HepG2 (cell line): Measurements from ENCODE around the gene PATL2. TPM values are rescaled to one million over a fixed set of nuclear protein-coding genes. Genes with fewer than 3 reads are reported as not detected.
A peak's percentile ranks its signal among the peaks of the same experiment; 100 is the strongest.

ENCODE experiments used
- ASH2L ChIP-seq: fragments of 300-600, 200-600 bp; sonication (generic); IDR thresholded peaks from 2 replicates; pipeline ENCODE4 v1.7.0; 2017; ENCODE audit warnings: low read depth, mild to moderate bottlenecking, moderate library complexity, mixed read lengths, low read length; ENCODE audit not compliant: insufficient read length
- GTF2F1 ChIP-seq: fragments of 150-350 bp; IDR thresholded peaks from 2 replicates; pipeline ENCODE4 v1.6.1; 2014; ENCODE audit warnings: low read length
- HIVEP1 ChIP-seq: sonication (generic); formaldehyde crosslinking; IDR thresholded peaks from 2 replicates; pipeline ENCODE4 v1.4.0; 2020; ENCODE audit warnings: mild to moderate bottlenecking, missing genetic modification reagents
- KDM6A ChIP-seq: IDR thresholded peaks from 2 replicates; pipeline ENCODE4 v1.6.1; 2016; ENCODE audit warnings: low read depth
- PHF8 ChIP-seq: sonication (generic); formaldehyde crosslinking; IDR thresholded peaks from 2 replicates; pipeline ENCODE4 v1.5.0; 2020; ENCODE audit warnings: missing genetic modification reagents
- PLRG1 ChIP-seq: fragments of 450-650 bp; conservative IDR thresholded peaks from 2 replicates; pipeline ENCODE4 v1.6.1; 2016
- SALL2 ChIP-seq: sonication (generic); formaldehyde crosslinking; IDR thresholded peaks from 2 replicates; pipeline ENCODE4 v1.8.1; 2023; ENCODE audit warnings: mild to moderate bottlenecking, missing genetic modification reagents, inconsistent platforms
- SNAPC2 ChIP-seq: sonication (generic); formaldehyde crosslinking; IDR thresholded peaks from 2 replicates; pipeline ENCODE4 v1.8.1; 2022; ENCODE audit warnings: mild to moderate bottlenecking, missing genetic modification reagents
- ZFYVE20 ChIP-seq: sonication (generic); formaldehyde crosslinking; IDR thresholded peaks from 2 replicates; pipeline ENCODE4 v1.8.0; 2023; ENCODE audit warnings: low read depth, mild to moderate bottlenecking, moderate library complexity, missing genetic modification reagents, borderline replicate concordance
- ZNF724P ChIP-seq: sonication (generic); formaldehyde crosslinking; IDR thresholded peaks from 2 replicates; pipeline ENCODE4 v1.8.0; 2022; ENCODE audit warnings: missing genetic modification reagents, borderline replicate concordance
- ZNF737 ChIP-seq: sonication (generic); formaldehyde crosslinking; IDR thresholded peaks from 2 replicates; pipeline ENCODE4 v1.5.0; 2020; ENCODE audit warnings: missing genetic modification reagents, mild to moderate bottlenecking, borderline replicate concordance
- ZNF776 ChIP-seq: sonication (generic); formaldehyde crosslinking; IDR thresholded peaks from 2 replicates; pipeline ENCODE4 v1.4.0; 2020; ENCODE audit warnings: mild to moderate bottlenecking, missing genetic modification reagents
- polyA plus RNA-seq, 8 experiments: library from polyadenylated mRNA; depleted of rRNA in 3 of 8; stranded (reverse) in 7 of 8; unstranded in 1 of 8; fragments of >200 nt; fragmentation: Illumina TruSeq in 4 of 8; extraction: Trizol in 4 of 8; gene quantifications; 2 replicates each; pipeline versions ENCODE4 v1.2.1 to v1.2.3, GENCODE V29; 2011 to 2016; ENCODE audit warnings: low read depth in 4 of 8, missing spikeins in 1 of 8, mixed read lengths in 1 of 8; ENCODE audit not compliant: insufficient read depth in 1 of 8
- total RNA-seq, 5 experiments: library from RNA; depleted of rRNA; stranded (reverse); fragments of >200 nt; fragmentation: Illumina TruSeq; extraction: Trizol; gene quantifications; 2 replicates each; pipeline ENCODE4 v1.2.3, GENCODE V29; 2016; ENCODE audit warnings: low read depth in 1 of 5
- TF ChIP-seq, protein P1 (sequence below): sonication (generic); formaldehyde crosslinking; IDR thresholded peaks from 2 replicates; pipeline ENCODE4 v1.8.1; 2022; ENCODE audit warnings: low read depth, mild to moderate bottlenecking, missing genetic modification reagents
- TF ChIP-seq, protein P2 (sequence below): IDR thresholded peaks from 2 replicates; pipeline ENCODE4 v1.6.1; 2016
- TF ChIP-seq, protein P3 (sequence below): sonication (generic); formaldehyde crosslinking; IDR thresholded peaks from 2 replicates; pipeline ENCODE4 v1.8.0; 2022; ENCODE audit warnings: mild to moderate bottlenecking, missing genetic modification reagents, borderline replicate concordance
- TF ChIP-seq, protein P4 (sequence below): sonication (generic); formaldehyde crosslinking; IDR thresholded peaks from 2 replicates; pipeline ENCODE4 v1.5.1; 2020; ENCODE audit warnings: mild to moderate bottlenecking, missing genetic modification reagents, moderate library complexity
- TF ChIP-seq, protein P5 (sequence below): sonication (generic); formaldehyde crosslinking; IDR thresholded peaks from 2 replicates; pipeline ENCODE4 v1.9.0; 2022; ENCODE audit warnings: missing genetic modification reagents, mild to moderate bottlenecking, borderline replicate concordance

The PATL2 gene
- total and polyA plus RNA-seq, 2 of the 13 experiments (the other 11 are each of a cell fraction or from before 2014, with no cell fraction given) = 0.15 to 0.53 TPM

DNA sequence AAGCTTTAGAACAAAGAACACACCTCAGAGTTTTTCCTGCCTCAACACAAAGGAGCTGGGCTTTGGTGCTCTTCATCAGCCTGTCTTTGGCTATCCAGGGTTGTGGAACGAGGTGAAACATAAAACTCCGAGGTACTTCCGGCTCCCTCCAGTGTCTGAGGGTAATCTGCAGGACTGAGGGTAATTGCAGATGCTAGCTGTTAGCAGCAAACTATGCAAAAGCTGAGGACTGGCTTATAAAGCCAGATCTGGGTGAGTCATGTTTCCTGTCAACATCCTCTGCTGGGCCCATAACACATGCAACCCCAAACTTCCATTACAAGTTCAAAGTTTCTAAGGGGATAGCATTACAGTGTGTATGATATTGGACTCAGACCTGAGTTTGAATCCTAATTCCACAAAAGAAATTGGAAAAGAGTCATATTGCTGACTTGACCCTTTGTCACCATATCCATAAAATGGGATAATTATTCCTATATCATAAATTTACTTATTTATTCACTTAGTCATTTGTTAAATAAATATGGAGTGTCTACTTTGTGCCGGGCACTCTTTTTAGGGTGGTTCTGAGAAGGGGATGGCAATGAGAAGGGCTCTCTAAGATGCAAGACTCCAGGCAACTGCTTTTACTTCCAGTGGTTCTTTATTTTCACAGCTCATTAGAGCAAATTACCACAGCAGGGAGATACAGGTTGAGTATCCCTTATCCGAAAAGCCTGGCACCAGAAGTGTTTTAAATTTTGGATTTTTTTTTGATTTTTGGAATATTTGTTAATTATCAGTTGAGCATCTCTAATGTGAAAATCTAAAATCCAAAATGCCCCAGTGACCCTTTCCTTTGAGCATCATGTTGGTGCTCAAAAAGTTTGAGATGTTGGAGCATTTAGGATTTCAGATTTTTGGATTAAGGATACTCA is 15.7 kb upstream of the PATL2 start (continued):
- TF ChIP-seq GTF2F1 (no peak), ZFYVE20 (no peak), KDM6A (CRISPR knock-in tag) (no peak), ZNF724P (no peak), PHF8 (CRISPR knock-in tag) (no peak), HIVEP1 (CRISPR knock-in tag) (no peak), SNAPC2 (CRISPR knock-in tag) (peak; percentile 98), PLRG1 (no peak), ASH2L (no peak), ZNF737 (no peak), ZNF776 (CRISPR knock-in tag) (no peak), SALL2 (no peak)
- TF ChIP-seq, protein P1, sequence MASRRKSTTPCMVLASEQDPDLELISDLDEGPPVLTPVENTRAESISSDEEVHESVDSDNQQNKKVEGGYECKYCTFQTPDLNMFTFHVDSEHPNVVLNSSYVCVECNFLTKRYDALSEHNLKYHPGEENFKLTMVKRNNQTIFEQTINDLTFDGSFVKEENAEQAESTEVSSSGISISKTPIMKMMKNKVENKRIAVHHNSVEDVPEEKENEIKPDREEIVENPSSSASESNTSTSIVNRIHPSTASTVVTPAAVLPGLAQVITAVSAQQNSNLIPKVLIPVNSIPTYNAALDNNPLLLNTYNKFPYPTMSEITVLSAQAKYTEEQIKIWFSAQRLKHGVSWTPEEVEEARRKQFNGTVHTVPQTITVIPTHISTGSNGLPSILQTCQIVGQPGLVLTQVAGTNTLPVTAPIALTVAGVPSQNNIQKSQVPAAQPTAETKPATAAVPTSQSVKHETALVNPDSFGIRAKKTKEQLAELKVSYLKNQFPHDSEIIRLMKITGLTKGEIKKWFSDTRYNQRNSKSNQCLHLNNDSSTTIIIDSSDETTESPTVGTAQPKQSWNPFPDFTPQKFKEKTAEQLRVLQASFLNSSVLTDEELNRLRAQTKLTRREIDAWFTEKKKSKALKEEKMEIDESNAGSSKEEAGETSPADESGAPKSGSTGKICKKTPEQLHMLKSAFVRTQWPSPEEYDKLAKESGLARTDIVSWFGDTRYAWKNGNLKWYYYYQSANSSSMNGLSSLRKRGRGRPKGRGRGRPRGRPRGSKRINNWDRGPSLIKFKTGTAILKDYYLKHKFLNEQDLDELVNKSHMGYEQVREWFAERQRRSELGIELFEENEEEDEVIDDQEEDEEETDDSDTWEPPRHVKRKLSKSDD (CRISPR knock-in tag) = no peak
- TF ChIP-seq, protein P2, sequence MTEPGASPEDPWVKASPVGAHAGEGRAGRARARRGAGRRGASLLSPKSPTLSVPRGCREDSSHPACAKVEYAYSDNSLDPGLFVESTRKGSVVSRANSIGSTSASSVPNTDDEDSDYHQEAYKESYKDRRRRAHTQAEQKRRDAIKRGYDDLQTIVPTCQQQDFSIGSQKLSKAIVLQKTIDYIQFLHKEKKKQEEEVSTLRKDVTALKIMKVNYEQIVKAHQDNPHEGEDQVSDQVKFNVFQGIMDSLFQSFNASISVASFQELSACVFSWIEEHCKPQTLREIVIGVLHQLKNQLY (CRISPR knock-in tag) = no peak
- TF ChIP-seq, protein P3, sequence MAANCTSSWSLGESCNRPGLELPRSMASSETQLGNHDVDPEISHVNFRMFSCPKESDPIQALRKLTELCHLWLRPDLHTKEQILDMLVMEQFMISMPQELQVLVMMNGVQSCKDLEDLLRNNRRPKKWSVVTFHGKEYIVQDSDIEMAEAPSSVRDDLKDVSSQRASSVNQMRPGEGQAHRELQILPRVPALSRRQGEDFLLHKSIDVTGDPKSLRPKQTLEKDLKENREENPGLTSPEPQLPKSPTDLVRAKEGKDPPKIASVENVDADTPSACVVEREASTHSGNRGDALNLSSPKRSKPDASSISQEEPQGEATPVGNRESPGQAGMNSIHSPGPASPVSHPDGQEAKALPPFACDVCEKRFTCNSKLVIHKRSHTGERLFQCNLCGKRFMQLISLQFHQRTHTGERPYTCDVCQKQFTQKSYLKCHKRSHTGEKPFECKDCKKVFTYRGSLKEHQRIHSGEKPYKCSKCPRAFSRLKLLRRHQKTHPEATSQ (CRISPR knock-in tag) = no peak
- TF ChIP-seq, protein P4, sequence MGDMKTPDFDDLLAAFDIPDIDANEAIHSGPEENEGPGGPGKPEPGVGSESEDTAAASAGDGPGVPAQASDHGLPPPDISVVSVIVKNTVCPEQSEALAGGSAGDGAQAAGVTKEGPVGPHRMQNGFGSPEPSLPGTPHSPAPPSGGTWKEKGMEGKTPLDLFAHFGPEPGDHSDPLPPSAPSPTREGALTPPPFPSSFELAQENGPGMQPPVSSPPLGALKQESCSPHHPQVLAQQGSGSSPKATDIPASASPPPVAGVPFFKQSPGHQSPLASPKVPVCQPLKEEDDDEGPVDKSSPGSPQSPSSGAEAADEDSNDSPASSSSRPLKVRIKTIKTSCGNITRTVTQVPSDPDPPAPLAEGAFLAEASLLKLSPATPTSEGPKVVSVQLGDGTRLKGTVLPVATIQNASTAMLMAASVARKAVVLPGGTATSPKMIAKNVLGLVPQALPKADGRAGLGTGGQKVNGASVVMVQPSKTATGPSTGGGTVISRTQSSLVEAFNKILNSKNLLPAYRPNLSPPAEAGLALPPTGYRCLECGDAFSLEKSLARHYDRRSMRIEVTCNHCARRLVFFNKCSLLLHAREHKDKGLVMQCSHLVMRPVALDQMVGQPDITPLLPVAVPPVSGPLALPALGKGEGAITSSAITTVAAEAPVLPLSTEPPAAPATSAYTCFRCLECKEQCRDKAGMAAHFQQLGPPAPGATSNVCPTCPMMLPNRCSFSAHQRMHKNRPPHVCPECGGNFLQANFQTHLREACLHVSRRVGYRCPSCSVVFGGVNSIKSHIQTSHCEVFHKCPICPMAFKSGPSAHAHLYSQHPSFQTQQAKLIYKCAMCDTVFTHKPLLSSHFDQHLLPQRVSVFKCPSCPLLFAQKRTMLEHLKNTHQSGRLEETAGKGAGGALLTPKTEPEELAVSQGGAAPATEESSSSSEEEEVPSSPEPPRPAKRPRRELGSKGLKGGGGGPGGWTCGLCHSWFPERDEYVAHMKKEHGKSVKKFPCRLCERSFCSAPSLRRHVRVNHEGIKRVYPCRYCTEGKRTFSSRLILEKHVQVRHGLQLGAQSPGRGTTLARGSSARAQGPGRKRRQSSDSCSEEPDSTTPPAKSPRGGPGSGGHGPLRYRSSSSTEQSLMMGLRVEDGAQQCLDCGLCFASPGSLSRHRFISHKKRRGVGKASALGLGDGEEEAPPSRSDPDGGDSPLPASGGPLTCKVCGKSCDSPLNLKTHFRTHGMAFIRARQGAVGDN (CRISPR knock-in tag) = no peak
- TF ChIP-seq, protein P5, sequence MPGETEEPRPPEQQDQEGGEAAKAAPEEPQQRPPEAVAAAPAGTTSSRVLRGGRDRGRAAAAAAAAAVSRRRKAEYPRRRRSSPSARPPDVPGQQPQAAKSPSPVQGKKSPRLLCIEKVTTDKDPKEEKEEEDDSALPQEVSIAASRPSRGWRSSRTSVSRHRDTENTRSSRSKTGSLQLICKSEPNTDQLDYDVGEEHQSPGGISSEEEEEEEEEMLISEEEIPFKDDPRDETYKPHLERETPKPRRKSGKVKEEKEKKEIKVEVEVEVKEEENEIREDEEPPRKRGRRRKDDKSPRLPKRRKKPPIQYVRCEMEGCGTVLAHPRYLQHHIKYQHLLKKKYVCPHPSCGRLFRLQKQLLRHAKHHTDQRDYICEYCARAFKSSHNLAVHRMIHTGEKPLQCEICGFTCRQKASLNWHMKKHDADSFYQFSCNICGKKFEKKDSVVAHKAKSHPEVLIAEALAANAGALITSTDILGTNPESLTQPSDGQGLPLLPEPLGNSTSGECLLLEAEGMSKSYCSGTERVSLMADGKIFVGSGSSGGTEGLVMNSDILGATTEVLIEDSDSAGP = no peak
